ENCODE data around the gene UCN. TPM values are rescaled to one million over a fixed set of nuclear protein-coding genes. Genes with fewer than 3 reads are reported as not detected.

UCN gene
- total and polyA plus RNA-seq, 4 donors: 0.34 to 2.0 (median 1.4) TPM

GRCh38 chr2:27281855-27282559 is 26.2 kb downstream of the UCN start, which contains the start of gene TRIM54:
Gene TRIM54, plus strand, starts transcription at chr2:27282429. Its CDS starts 303 bp downstream, at chr2:27282732.
- Histone ChIP-seq H3K27ac (ENCODE audit: low read depth in 1 of 2, low read length in 1 of 2) (peak within 1 kb of the TSS in 1 of 2 donors; percentile 86), H3K4me3 (no peak within 1 kb of the TSS), H3K4me1 (ENCODE audit: control insufficient read depth in 5 of 5, insufficient read depth in 5 of 5, low read length in 5 of 5) (peaks cover 0 to 9% (median 0%) of the 10 kb centered on the region in 5 donors), H3K27me3 (ENCODE audit: control insufficient read depth in 3 of 3, insufficient read depth in 3 of 3, low read length in 2 of 3) (peaks cover 0 to 10% (median 10%) of the 10 kb centered on the region in 3 donors), H3K9me3 (ENCODE audit: control insufficient read depth in 4 of 4, insufficient read depth in 3 of 4, low read length in 3 of 4) (no peaks in the 10 kb centered on the region), H3K36me3 (ENCODE audit: control insufficient read depth in 4 of 4, insufficient read depth in 4 of 4, low read length in 4 of 4) (no peaks in the 10 kb centered on the region), H3K9ac (ENCODE audit: insufficient read depth in 1 of 2, low read length in 2 of 2) (no peak within 1 kb of the TSS)
- TF ChIP-seq CTCF (IDR thresholded peaks at IDR 0.05; ENCODE audit: control extremely low read depth, extremely low read depth): no peak
- ATAC-seq (ENCODE audit: insufficient read depth, low FRiP score) (no peak), DNase-seq (no peak)
- WGBS, 2 donors: 76 to 88% methylated on average over 5 of the region's 5 CpGs

GRCh38 chr2:27281442-27281841 is 26.8 kb downstream of the UCN start:
- Histone ChIP-seq H3K36me3 (ENCODE audit: control insufficient read depth in 4 of 4, insufficient read depth in 4 of 4, low read length in 4 of 4) (no peaks in the 10 kb centered on the region), H3K4me1 (ENCODE audit: control insufficient read depth in 5 of 5, insufficient read depth in 5 of 5, low read length in 5 of 5) (peaks cover 0 to 9% (median 0%) of the 10 kb centered on the region in 5 donors), H3K27me3 (ENCODE audit: control insufficient read depth in 3 of 3, insufficient read depth in 3 of 3, low read length in 2 of 3) (peaks cover 0 to 12% (median 10%) of the 10 kb centered on the region in 3 donors), H3K9ac (ENCODE audit: insufficient read depth in 1 of 2, low read length in 2 of 2) (no peak overlapping the region), H3K27ac (ENCODE audit: low read depth in 1 of 2, low read length in 1 of 2) (peak overlapping the region in 1 of 2 donors; percentile 86), H3K4me3 (no peak overlapping the region), H3K9me3 (ENCODE audit: control insufficient read depth in 4 of 4, insufficient read depth in 3 of 4, low read length in 3 of 4) (no peaks in the 10 kb centered on the region)
- ATAC-seq (ENCODE audit: insufficient read depth, low FRiP score): no peak
- 75 to 80% methylated on average over 3 of the region's 3 CpGs for WGBS, 2 donors
- no peak for DNase-seq
- no peak for TF ChIP-seq CTCF (IDR thresholded peaks at IDR 0.05; ENCODE audit: control extremely low read depth, extremely low read depth)

GRCh38 chr2:27280826-27281225 is 27.4 kb downstream of the UCN start:
- 78 to 83% methylated on average over 3 of the region's 3 CpGs for WGBS, 2 donors
- H3K27ac ChIP-seq (ENCODE audit: low read depth in 1 of 2, low read length in 1 of 2): peak overlapping the region in 1 of 2 donors; percentile 86
- H3K4me1 ChIP-seq (ENCODE audit: control insufficient read depth in 5 of 5, insufficient read depth in 5 of 5, low read length in 5 of 5): peaks cover 0 to 9% (median 0%) of the 10 kb centered on the region in 5 donors
- H3K4me3 ChIP-seq: no peak overlapping the region
- no peak overlapping the region for H3K9ac ChIP-seq (ENCODE audit: insufficient read depth in 1 of 2, low read length in 2 of 2)
- H3K27me3 ChIP-seq (ENCODE audit: control insufficient read depth in 3 of 3, insufficient read depth in 3 of 3, low read length in 2 of 3): peaks cover 0 to 14% (median 10%) of the 10 kb centered on the region in 3 donors
- no peaks in the 10 kb centered on the region for H3K9me3 ChIP-seq (ENCODE audit: control insufficient read depth in 4 of 4, insufficient read depth in 3 of 4, low read length in 3 of 4)
- DNase-seq (no peak), ATAC-seq (ENCODE audit: insufficient read depth, low FRiP score) (no peak)
- no peaks in the 10 kb centered on the region for H3K36me3 ChIP-seq (ENCODE audit: control insufficient read depth in 4 of 4, insufficient read depth in 4 of 4, low read length in 4 of 4)
- no peak for TF ChIP-seq CTCF (IDR thresholded peaks at IDR 0.05; ENCODE audit: control extremely low read depth, extremely low read depth)

Data from lung (tissue), 12 donors.